Stimulated activated CD8-positive, alpha-beta memory T cell treated with anti-CD3 and anti-CD28 coated beads, Interleukin-12 subunit alpha, Interleukin-12 subunit beta, amount 100 ng/mL, for 24 hours (primary cell): ENCODE data around the gene GFOD2.
A peak's percentile ranks its signal among the peaks of the same experiment; 100 is the strongest.

ENCODE experiments used
- DNase-seq: peaks from one replicate; pipeline ENCODE4 v3.0.0-alpha.2; 2020; ENCODE audit errors: extremely low read depth

GFOD2 gene

GRCh38 chr16:67672306-67672705, 46.8 kb downstream of the GFOD2 start:
- no peak for DNase-seq

- DNase-seq = no peak
These were observed 49.5 kb downstream of the GFOD2 start for GRCh38 chr16:67669499-67670101.

GRCh38 chr16:67668495-67669157, 50.5 kb downstream of the GFOD2 start:
- DNase-seq = no peak

- DNase-seq = peak; percentile 46
These were observed 51.2 kb downstream of the GFOD2 start for GRCh38 chr16:67667817-67668494.

- no peak for DNase-seq
These were observed 51.7 kb downstream of the GFOD2 start for GRCh38 chr16:67667453-67667816.

GRCh38 chr16:67666559-67667452, 52.3 kb downstream of the GFOD2 start, which contains the start of the genes C16orf86 and ENKD1:
Gene C16orf86 (plus strand): TSS chr16:67666814. CDS start chr16:67666971, 157 bp downstream.
Gene ENKD1 (minus strand): TSS chr16:67666750. CDS start chr16:67666442, 308 bp downstream.
- peak; percentile 54 for DNase-seq

GRCh38 chr16:67666032-67666551, 53.0 kb downstream of the GFOD2 start:
- DNase-seq = no peak

GRCh38 chr16:67665598-67665997, 53.5 kb downstream of the GFOD2 start:
- no peak for DNase-seq

GRCh38 chr16:67664871-67665270, 54.2 kb downstream of the GFOD2 start:
- DNase-seq = no peak

- DNase-seq = no peak
These were observed 54.9 kb downstream of the GFOD2 start for GRCh38 chr16:67664258-67664657.

GRCh38 chr16:67663877-67664222, 55.3 kb downstream of the GFOD2 start:
- DNase-seq = no peak

- no peak for DNase-seq
These were observed 55.8 kb downstream of the GFOD2 start for GRCh38 chr16:67663151-67663876.

- DNase-seq = no peak
These were observed 56.5 kb downstream of the GFOD2 start for GRCh38 chr16:67662653-67663010.

GRCh38 chr16:67661886-67662652, 57.0 kb downstream of the GFOD2 start:
- DNase-seq = no peak

- no peak for DNase-seq
These were observed 57.9 kb downstream of the GFOD2 start for GRCh38 chr16:67661101-67661761.

- peak; percentile 92 for DNase-seq
These were observed 58.5 kb downstream of the GFOD2 start, which contains the start of gene PARD6A for GRCh38 chr16:67660564-67661028. Gene PARD6A (plus strand): TSS chr16:67660960. CDS start chr16:67661039, 79 bp downstream.

GRCh38 chr16:67659675-67660563, 59.2 kb downstream of the GFOD2 start, which contains the start of gene ACD:
Gene ACD (minus strand): TSS chr16:67660260. CDS start chr16:67660220, 40 bp downstream.
- peak; percentile 83 for DNase-seq
